ENCODE results near the gene CUTC.
"Not testable (repeated sequence)": the region's sequence is repeated elsewhere in the genome, so short reads cannot be mapped to it uniquely, and the experiment has no call there.

Gene CUTC

DNA sequence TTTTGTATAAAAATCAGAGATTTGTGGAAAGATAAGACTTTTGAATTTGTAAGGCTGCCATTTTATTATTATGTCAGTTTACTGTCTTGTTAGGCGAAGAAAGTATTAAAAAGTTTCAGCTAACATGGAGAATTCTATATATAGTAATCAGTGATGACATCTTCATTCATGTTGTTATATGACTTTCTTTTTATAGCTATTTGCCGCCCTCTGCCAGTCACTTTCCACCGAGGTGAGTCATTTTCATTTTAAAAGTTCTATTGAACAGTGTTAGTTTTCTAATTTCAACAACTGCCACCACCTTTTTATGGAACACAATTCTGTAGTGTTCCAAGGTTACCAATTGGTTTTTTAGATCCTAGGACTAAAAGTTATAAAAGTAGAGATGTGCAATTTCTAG lies 11.8 kb downstream of the CUTC start:
- no peak for DNase-seq

DNA sequence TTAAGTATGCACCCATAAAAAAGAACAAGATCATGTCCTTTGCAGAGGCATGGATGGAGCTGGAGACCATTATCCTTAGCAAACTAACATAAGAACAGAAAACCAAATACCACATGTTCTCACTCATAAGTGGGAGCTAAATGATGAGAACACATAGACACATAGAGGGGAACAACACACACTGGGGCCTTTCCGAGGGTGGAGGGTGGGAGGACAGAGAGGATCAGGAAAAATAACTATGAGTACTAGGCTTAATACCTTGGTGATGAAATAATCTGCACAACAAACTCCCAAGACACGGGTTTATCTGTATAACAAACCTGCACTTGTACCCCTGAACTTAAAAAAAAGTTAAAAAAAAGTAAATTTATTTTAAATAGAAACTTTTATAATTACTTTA lies 14.1 kb downstream of the CUTC start:
- DNase-seq: not testable (repeated sequence)

DNA sequence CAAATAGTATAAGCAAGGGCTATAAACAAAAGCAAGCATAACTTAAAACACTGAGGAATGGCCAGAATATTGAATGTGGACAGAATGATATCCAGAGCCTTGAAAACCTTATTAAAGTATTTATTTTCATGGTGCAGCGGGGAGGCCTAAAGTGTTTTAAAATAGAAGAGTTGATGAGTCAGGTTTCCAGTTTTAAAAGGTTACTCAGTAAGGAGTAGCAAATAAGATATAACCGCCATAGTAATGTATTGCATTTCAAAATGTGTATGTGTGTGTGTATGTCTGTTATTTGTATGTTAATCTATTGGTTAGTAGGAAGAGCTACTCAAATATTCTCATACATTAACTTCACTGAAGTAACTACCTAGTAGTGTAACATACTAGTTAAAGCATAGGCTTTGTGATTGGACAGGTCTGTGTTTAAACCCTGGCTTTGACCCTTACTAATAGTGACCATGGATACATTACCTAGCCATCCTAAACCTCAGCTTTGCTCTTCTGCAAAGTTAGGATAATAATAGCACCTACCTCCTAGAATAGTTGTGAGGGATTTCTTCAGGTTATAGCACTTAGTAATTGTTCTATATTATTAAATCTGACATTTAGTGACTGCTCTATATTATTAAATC lies 16.9 kb downstream of the CUTC start:
- no peak for DNase-seq

DNA sequence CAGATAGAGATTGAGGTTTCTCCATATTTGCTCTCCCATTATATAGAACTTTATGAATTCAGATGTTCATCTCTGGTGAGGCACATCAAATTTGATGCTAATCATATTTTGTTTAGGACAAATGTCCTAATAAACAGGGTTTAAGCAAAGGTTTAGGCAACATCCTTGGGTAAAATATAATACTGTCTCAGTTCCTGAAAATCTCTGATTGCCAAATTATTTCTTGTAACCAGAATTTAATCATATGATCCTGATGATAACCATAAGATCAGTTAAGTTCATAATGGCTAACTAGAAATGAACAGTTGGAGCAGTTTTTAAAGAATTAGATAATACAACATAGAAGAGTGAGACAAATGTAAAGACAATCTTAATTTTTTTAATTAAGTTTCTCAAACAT lies 18.6 kb downstream of the CUTC start:
- no peak for DNase-seq

DNA sequence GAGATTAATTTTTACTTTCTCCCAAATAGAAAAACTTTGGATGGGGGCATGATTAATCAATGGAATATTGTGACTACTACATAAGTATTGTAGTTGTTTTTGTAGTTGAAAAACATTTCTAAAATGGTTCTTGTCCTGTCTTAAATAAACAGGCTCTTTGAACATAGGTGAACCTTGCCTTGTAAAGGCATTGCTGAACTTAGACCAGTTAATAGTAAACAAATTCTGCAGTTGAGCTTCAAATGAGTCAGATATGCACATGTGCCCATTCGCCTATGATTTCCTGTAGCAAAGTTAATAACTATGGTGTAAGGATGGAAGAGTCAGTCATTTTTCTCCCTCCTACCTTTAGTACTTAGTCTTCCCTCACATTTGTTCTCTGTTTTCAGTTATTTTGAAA lies 22.6 kb downstream of the CUTC start:
- DNase-seq: no peak

DNA sequence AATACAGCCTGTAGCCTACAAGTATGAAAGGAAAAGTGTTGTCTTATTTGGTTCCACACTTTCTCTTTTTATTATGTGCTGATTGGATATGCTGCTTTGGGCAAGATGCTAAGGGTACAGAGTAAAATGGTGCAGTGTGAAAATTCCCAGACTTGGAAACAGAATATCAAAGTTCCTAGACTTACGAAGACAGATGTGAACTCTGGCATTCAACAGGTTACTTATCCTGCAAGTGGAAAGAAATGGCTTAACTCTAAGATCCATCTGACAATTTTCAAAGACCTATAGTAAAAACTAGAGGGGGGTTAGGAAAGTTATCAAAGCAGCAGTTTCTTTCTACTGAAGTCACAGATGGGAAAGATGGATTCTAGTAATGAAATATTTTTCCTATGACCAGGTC lies 24.1 kb downstream of the CUTC start:
- DNase-seq: no peak

DNA sequence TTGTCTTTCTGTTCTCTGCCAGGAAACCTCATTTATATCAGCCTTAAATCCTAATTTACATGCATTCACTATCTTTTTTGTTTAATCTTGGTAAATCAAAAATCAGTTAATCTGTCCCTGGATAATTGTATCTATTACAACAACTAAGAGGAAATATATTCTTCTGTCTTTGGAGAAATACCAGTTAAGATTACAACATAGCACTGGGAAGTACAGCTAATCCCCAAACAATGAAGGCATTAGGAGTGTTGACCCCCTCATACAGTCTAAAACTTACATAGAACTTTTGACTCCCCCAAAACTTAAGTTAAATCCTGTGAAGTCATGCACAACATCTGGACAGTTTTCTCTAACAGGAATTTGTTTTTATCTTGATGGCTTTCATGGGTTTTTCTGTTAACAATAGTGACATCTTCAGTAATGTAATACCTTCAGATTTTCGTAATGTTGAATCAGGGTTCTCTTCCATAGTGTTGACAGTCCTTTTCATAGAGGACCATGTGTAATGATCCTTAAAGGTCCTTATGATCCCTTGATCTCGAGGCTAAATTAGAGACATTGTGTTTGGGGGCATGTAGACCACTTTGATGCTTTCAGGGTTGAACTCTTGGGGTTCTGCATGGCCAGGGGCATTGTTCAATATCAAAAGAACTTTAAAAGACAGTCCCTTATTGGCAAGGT lies 26.3 kb downstream of the CUTC start:
- no peak for DNase-seq

DNA sequence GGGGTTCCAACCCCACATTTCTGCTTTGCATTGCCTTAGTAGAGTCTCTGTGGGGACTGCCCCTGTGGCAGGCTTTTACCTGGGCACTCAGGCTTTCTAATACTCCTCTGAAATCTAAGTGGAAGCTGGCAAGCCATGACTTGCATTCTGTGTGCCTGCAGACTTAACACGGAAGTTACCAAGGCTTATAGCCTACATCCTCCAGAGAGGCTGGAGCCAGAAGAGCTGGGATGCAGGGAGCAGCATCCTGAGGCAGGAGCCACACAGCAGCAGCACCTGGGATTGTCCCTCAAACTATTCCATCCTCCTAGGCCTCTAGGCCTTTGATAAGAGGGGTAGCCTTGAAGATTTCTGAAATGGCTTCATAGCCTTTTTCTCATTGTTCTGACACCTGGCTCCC lies 28.3 kb downstream of the CUTC start:
- DNase-seq: no peak

DNA sequence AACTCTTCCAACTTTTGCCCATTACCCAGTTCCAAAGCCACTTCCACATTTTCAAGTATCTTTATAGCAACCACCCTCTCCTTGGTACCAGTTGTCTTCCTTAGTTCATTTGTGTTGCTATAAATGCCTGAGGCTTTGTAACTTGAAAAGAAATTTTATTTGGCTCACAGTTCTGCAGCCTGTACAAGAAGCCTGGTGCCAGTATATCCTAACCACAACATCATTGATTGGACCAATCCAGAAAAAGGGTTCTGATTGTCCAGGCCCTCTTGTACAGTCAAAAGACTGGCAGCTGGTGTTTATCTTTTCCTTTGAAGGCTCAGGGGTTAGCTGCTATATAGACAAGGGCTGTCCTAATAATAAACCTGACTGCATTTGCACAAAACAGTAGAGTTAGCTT lies 29.3 kb downstream of the CUTC start:
- no peak for DNase-seq

DNA sequence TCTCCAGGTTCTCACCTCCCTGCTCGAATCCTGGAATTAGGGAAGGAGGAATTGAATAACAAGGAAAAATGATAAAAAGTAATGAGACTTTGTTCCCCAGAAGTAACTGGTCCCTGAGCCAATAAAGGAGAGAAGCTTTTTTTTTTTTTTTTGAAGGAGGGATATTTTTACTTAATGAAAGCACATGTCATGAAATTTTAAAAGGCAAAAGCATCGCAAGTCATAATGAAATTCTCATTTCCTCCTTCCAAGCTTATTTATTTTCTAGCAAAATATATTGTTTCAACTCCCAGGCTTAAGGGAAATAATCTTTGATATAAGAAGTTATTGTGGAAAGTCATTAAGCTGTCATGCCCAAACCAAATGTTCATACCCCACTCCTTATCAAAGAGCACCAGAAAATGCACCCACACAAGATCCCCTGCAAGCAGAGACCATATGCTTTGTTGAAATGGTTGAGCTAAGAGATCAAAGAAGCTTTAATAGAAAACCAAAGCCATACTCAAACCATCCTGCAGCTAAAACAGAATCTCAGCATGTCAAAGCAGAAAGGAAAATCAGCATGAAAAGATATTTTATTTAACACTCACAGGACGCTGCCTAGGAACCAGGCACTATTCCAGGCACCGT lies 33.8 kb downstream of the CUTC start:
- peak; percentile 25 for DNase-seq

DNA sequence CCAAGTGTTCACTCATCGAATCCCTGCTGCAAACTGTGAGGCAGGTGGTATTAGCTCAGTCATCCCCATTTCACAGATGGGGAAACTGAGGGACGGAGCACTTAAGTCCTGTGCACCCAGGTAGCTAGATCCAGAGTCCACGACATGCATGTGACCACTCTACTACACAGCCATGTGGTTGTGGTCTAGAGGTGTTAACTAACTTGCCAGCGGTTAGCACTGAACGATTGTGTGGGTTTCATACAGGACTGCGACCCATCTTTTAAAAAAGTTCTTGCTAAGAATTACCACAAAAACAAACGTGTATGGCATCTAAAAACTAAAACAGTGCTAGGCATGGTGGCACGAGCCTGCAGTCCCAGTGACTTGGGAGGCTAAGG lies 34.3 kb downstream of the CUTC start:
- no peak for DNase-seq

DNA sequence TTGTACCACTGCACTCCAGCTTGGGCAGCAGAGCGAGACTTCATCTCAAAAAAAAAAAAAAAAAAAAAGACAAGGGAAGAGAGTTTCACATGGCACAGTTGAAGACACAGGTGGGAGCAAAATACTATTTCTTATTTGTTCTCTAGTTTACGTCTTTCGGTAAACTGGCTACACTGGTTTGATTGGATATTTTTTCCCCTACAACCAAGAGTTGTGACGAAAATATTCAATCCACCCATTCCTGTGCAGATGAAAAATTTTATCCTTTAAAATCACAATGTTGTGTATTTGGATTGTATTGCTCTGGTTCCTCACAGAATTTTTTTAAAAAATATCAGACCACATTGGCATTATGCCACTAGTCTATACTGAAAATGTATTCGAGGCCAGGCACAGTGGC lies 35.9 kb downstream of the CUTC start:
- no peak for DNase-seq

DNA sequence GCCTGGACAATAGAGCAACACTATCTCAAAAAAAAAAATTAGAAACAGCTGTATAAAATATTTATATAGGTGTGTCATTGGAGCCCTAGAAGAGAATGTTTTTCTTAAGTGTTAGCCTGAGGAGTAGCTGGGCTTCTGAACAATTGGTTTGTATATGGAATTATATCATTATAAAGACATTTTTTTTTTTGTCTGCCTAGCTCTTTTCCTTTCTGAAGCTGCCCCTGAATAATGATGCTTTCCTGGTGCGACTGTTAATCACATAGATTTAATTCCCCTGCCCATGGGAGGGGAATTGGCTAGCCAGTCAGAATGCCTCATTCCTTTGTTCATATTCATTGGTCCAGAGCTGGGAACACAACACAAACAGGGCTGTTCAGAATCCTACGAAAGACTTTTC lies 36.5 kb downstream of the CUTC start:
- no peak for DNase-seq

DNA sequence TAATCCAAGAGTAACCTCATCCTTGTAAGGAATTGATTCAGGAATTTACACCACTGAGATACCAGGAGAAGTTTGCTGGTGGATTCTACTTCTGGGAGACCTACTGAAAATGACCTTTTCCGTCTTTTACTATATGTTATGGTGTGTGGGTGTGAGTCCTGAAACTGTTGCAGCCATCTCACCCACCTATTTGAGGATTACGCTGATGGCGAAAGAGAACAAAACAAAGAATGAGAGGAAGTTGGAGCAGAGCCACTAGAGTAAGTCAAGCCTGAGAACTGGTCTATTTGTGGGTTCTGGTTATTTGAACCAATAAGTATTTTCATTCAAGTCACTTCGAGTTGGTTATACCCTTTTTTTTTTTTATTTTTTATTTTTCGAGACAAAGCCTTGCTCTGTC lies 37.7 kb downstream of the CUTC start:
- DNase-seq: no peak

DNA sequence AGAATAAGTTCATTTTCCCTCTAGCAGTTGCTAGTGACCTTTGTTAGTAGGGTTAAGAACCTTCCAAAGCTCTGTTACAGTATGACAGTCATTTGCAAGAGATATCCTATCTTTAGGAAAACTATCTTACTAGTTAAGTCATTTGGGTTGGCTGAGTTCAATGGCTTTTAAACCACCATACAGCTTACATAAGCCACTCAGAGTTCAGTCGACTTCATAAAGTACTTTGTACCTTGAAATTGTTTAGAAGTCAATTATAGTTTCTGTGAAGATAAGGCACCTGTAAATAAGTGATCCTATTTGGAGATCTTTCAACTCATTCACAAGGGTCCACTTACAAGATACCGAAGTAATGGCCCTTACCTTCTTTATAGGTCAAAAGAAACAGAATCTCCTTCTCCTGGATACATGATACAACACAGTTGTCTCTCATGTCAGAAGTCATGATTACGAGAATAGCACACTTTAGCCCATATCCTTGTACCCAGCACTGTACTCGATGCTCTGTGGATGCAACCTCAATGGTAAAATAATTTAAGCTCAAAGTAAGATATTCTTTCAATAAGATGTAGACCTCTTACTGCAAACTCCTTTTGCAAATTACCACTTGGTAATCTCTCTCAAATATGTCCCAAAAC lies 38.5 kb downstream of the CUTC start:
- DNase-seq: no peak

DNA sequence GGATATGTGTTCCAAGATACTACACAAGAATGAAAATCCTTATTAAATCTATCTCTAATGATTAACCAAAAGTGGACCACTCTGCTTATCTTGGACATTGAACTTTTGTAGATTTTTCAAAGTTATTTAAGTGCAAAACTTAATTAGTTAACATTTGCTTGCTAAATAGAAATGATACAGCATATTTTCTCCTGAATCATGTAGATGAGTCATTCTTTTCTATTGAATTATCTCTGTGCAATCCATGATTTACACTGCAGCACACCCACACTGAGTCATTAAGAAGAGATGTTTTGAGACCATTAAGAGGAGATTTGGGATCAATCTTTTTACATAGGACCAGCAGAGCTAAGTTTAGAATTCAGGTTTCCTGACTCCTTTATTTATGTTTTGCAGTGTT lies 43.8 kb downstream of the CUTC start:
- peak; percentile 72 for DNase-seq

DNA sequence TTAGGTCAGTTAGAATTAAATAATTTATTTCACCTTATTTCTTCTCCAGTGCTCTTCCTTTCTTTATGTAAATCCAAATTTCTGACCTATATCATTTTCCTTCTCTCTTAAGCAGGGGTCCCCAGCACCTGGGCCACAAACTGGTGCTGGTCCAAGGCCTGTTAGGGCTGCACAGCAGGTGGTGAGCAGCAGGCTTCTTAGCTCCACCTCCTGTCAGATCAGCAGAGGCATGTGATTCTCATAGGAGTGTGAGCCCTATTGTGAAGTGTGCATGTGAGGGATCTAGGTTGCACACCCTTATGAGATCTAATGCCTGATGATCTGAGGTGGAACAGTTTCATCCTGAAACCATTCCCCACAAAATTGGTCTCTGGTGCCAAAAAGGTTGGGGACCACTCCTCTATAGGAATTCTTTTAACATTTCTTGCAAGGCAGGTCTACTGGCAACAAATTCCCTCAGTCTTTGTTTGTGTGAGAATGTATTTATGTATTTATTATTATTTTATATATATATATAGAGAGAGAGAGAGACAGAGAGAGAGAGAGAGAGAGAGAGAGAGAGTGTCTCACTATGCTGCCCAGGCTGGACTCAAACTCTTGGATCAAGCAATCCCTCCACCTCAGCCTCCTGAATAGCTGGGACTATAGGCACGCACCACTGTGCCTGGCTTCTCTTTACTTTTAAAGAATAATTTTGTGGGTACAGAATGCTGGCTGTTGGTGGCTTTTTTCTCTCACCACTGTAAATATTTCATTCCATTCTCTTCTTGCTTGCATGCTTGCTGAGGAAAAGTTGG lies 46.1 kb downstream of the CUTC start:
- DNase-seq: peak; percentile 45

DNA sequence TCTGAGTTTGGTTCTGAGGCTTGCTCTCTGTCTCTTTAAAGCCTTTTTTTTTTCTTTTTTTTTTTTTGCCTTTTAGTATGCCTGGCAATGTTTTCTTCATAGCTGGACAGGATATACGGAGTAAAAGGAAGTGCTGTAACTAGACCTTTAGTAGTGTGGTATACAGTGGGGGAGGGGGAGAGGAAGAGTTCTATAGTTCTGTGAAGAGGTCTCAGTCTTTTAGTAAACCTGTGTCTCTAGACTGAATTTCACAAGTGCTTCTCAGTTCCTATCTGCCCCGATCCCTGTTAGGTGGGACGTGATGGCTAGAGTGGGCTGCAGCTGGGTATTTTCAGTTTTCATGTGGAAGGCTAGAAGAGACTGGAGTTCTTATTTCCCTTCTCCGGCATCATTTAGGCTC lies 47.3 kb downstream of the CUTC start:
- peak; percentile 80 for DNase-seq

DNA sequence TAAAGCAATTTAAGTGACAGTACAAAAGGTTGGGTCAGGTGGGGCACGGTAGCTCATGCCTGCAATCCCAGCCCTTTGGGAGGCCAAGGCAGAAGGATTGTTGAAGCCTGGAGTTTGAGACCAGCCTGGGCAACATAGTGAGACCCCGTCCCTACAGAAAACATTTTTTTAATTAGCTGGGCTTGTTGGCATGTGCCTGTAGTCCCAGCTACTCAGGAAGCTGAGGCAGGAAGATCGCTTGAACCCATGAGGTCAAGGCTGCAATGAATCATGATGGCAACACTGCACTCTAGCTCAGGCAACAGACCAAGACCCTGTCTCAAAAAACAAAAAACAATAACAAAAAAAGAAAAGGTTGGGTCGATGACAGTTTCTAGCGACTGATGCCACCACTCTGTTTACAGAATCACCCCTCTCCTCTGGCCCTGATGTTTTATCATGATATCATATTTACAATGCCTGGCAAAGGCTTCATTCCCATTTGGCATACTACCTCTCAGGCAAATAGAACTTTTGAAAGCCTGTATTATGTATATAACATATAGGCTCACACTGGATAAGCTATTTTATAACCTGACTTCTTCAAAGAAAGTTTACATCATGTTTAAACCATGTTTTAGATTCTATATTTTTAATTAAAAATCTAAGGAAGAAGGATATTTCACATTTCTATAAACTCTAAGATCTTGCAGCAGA lies 49.8 kb downstream of the CUTC start:
- DNase-seq: no peak

DNA sequence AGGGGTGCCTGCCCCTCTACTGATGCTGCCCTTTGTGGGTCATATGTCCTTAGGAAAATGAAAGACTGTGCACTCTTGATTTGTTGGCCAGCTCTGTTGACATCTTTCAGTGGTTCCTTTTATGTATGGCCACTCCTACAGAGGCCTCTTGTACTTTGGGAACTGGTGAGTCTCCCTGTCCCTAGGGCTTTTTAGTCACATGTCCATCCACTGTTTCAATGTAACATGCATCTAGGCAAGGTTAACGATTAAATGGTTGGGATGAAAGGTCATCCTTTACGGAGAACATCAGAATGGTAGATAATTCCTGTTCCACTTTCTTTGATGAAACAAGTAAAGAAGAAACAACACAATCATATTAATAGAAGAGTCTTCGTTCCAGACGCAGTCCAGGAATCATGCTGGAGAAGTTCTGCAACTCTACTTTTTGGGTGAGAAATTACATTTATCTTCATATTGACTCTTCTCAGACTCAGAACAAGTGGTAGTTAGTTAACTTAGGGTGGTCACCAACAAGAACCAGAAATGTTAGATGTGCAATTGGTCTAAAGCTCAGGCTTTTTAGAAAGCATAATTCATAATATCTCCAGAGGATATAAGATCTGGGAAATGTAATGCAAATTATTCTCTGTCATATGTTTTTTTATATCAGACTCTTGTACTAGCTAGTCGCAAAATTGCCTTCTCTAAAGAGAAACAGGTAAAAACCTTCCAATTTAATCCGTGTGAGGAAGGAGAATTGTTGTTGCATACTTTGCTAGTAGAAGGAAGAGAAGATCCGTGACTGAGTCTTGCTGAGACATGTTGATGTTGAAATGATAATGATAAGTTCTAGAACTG lies 50.6 kb downstream of the CUTC start, which contains the start of gene ABCC2:
Gene ABCC2 (plus strand): TSS at position 194 of the 840 bp plus-strand sequence. CDS start 205 bp downstream, at position 399.
- no peak for DNase-seq

DNA sequence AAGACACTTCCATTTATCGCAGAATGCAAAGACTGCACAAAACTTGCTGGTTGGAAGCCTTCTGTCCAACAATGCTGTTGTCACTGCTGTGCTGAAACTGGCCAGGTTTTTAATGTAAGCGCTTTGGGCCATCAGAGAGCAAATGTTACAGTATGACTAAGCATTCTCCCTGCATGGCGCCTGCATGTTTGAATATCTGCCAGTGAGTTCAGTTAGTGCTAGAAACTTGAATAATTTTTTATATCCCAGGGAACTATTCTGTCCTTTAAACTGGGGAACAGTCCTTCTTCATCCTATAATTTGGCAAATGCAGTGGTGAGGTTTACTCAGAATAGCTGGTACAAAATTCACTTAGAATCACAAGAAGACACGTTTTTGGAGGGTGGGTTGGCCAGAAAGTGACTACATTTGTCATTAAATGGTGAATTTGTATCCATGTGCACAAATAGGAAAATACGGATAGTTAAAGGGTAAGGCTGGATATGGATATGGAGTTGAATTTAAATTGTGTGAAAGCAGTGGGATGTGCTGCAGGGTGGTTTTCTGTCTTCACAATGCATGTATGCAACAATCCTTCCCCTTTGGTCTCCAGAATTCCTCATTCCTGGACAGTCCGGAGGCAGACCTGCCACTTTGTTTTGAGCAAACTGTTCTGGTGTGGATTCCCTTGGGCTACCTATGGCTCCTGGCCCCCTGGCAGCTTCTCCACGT lies 52.1 kb downstream of the CUTC start:
- DNase-seq: peak; percentile 35

All from hematopoietic multipotent progenitor cell treated with erythropoietin and hydrocortisone succinate and interleukin-3 and kit ligand, for 4 days (in vitro differentiated cells).